Activated T-helper 17 cell treated with anti-CD3 and anti-CD28 coated beads, Interleukin-2, amount 50 U/mL, for 72 hours (primary cell): ENCODE measurements around the gene MYLK2. TPM values are rescaled to one million over a fixed set of nuclear protein-coding genes. Genes with fewer than 3 reads are reported as not detected.

Experiments
- ATAC-seq: fragments of 150-1000 bp; cut with Tn5 transposase; replicated peaks from 2 replicates; pipeline ENCODE4 v1.10.0; 2021; ENCODE audit warnings: mild to moderate bottlenecking, moderate library complexity
- H3K27ac Mint-ChIP-seq: one replicate; pipeline ENCODE4 v1.8.0; 2022; ENCODE audit warnings: mixed read lengths
- H3K27me3 Mint-ChIP-seq: one replicate; pipeline ENCODE4 v1.8.0; 2022; ENCODE audit warnings: mixed read lengths
- H3K36me3 Mint-ChIP-seq: one replicate; pipeline ENCODE4 v1.8.0; 2022; ENCODE audit warnings: low read depth, mild to moderate bottlenecking, mixed read lengths
- H3K4me1 Mint-ChIP-seq: one replicate; pipeline ENCODE4 v1.8.0; 2022; ENCODE audit warnings: mixed read lengths
- H3K4me3 Mint-ChIP-seq: one replicate; pipeline ENCODE4 v1.8.0; 2022; ENCODE audit warnings: mild to moderate bottlenecking, mixed read lengths
- H3K9me3 Mint-ChIP-seq: one replicate; pipeline ENCODE4 v1.8.0; 2022; ENCODE audit warnings: mixed read lengths
- total RNA-seq, 2 donors: library from RNA; stranded (reverse); gene quantifications; one replicate each; pipeline ENCODE4 v1.2.3, GENCODE V29; 2022

MYLK2 gene
- total RNA-seq, 2 donors from 2014 or later: 0.40 to 0.86 TPM

DNA sequence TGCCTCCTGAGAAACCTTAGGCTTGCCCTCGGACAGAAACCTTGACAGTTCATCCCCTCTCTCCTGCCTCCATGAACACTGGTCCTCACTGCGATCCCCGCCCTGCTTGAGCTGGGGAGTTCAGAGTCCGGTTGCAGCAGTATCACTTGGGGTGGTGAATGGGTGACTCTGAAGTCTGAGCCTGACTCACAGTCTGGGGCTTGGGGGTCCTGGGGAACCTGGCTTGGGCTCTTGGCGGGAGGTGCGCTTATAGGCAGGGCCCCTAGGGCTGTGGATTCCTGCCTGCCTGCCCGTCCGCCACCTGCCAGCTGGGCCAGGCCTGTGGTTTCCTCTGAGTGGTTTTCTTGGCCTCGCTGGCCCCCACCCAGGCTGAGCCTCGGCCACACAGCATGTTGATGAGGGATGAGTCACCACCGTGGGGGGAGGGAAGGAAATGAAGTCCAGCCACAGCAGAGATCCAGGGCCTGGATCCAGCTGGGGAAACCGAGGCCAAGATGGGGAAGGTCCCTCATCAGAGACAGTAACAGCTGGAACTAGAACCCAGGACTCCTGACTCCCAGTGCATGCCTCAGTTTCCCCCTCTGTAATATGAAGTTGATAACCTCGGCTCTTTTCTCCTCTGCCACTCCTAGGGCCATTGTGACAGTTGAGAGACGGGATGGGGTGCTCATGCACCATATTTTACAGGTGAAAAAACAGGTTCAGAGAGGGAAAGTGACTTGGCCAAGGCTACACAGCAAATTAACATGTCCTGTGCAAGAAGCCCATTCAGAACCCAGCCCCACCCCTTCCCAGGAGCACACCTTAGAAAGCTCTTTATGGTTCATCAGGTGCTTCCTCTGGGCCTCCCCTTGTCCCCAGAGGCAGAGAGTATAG, 17.1 kb downstream of the MYLK2 start:
- Mint-ChIP-seq H3K27me3 (no peaks in the 10 kb centered on the region), H3K4me3 (no peak overlapping the region), H3K36me3 (no peaks in the 10 kb centered on the region), H3K4me1 (no peaks in the 10 kb centered on the region), H3K27ac (no peak overlapping the region), H3K9me3 (no peaks in the 10 kb centered on the region)
- peak; percentile 79 for ATAC-seq

DNA sequence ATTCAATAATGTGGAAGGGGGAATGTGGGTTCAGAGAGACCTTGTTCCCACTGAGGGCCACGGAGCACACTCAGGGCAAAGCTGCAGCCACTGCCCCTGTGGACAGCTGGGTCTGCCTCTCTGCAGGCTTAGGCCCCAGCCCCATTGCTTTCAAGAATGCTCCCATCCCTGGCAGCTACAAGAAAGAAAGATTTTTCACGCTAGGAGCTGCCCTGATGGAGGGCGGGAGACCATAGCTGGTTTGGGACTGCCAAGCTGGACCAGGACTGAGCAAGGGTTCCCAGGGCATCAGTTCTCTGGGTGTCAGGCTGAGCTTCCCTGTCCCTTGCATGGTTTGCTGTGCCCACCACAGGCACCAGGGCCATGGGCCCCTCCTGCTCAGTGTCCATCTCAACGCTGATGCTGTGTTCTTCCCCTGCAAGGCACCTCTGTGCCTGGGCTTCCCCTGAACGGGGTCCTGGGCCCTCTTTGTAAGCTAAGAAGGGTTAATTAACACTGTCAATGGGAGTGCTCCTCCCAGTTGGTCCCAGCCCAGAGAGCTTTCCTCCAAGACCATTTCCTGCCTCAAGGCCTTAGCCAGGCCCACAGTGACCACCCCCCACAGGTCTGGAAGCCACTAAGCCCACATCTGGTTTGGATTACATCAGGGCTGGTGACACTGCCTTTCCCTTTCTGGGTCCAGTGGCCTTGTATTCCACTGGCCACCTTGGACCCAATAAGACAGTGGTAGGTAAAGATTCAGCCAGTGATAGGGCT, 17.9 kb downstream of the MYLK2 start:
- ATAC-seq: no peak
- Mint-ChIP-seq H3K9me3 (no peaks in the 10 kb centered on the region), H3K36me3 (no peaks in the 10 kb centered on the region), H3K27ac (no peak overlapping the region), H3K4me3 (no peak overlapping the region), H3K4me1 (no peaks in the 10 kb centered on the region), H3K27me3 (no peaks in the 10 kb centered on the region)

DNA sequence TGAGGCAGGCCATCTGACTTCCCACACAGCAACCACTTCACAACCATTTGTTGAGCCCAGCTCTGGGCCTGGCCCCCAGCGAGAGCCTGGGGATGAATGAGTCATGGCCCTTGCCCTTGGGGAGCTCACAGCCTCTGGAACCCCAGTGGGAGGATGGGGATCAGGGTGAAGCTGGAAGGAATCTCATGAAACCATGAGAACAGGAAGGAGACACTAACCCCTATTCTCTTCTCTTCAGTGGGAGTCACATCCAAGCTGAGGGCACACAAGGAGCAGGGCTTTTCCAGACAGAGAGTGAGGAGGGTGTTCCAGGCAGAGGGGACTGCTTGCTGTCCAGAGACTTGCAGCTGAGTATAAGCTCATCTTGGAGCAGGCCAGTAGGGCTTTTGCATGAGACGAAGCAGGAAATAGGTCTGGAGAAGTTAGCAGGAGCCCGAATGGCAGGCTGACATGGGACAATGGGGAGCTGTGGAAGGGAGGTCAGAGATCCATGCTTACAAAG, 18.8 kb downstream of the MYLK2 start:
- H3K4me3 Mint-ChIP-seq: no peak overlapping the region
- H3K4me1 Mint-ChIP-seq: no peaks in the 10 kb centered on the region
- H3K36me3 Mint-ChIP-seq: no peaks in the 10 kb centered on the region
- H3K27me3 Mint-ChIP-seq: no peaks in the 10 kb centered on the region
- no peaks in the 10 kb centered on the region for H3K9me3 Mint-ChIP-seq
- no peak overlapping the region for H3K27ac Mint-ChIP-seq
- no peak for ATAC-seq

DNA sequence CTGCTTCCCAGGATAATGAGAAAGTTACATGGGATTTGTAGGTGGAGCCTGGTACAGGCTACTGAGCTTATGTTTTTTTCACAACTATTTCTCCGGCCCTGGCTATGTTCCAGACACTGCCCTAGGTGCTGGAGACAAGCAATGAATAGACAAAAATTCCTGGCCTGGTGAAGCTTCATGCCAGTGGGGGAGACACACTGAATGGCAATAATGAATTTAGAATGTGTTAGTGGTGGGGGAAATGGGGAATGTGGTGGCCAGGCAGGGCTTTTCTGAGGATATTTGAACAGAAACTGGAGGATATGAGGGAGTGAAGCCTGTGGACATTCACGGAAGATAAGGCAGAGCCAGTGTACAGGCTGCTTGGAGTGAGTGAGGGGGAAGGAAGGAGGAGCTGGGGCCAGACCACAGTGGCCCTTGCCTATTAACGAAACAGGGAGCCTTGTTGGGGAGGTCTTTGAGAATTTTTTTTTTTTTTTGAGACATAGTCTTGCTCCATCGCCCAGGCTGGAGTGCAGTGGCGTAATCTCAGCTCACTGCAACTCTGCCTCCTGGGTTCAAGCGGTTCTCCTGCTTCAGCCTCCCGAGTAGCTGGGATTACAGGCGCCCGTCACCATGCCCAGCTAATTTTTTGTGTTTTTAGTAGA, 19.6 kb downstream of the MYLK2 start:
- H3K27ac Mint-ChIP-seq: no peak overlapping the region
- no peaks in the 10 kb centered on the region for H3K4me1 Mint-ChIP-seq
- H3K27me3 Mint-ChIP-seq: no peaks in the 10 kb centered on the region

DNA sequence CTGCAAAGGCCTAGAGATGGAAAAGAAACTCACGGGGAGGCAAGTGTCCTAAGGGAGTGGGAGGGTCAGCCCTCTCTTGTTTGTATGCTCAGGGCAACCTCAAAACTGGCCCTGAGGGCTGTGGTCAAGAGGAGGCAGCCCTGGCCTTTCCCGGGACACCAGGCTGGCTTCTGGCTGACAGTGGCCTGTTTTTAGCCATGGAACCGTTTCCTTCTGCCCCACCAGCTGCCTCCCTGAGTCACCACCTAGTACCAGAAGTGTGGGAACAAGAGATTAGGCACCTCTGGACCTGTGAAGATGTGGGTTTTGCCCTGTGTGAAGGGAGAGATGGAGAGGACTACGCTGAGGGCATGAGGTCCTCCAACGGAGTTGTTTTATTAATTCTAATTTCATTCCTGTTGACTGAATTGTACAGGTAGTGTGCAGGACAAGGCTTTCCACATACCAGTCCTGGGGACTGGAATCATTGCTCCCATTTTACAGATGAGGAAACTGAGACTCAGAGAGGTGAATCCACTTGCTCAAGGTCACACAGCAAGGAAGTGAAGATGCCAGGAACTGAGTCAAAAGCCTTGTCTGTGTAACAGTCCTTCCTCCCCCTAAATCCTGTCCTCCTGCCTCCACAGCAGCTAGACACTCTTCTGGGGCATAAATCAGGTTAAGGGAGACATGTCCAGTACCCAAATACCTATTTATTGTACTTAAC, 20.8 kb downstream of the MYLK2 start:
- H3K27ac Mint-ChIP-seq: no peak overlapping the region

More for the DNA sequence above, 19.6 kb downstream of the MYLK2 start:
- no peak for ATAC-seq
- no peak overlapping the region for H3K4me3 Mint-ChIP-seq
- H3K9me3 Mint-ChIP-seq: no peaks in the 10 kb centered on the region
- no peaks in the 10 kb centered on the region for H3K36me3 Mint-ChIP-seq

DNA sequence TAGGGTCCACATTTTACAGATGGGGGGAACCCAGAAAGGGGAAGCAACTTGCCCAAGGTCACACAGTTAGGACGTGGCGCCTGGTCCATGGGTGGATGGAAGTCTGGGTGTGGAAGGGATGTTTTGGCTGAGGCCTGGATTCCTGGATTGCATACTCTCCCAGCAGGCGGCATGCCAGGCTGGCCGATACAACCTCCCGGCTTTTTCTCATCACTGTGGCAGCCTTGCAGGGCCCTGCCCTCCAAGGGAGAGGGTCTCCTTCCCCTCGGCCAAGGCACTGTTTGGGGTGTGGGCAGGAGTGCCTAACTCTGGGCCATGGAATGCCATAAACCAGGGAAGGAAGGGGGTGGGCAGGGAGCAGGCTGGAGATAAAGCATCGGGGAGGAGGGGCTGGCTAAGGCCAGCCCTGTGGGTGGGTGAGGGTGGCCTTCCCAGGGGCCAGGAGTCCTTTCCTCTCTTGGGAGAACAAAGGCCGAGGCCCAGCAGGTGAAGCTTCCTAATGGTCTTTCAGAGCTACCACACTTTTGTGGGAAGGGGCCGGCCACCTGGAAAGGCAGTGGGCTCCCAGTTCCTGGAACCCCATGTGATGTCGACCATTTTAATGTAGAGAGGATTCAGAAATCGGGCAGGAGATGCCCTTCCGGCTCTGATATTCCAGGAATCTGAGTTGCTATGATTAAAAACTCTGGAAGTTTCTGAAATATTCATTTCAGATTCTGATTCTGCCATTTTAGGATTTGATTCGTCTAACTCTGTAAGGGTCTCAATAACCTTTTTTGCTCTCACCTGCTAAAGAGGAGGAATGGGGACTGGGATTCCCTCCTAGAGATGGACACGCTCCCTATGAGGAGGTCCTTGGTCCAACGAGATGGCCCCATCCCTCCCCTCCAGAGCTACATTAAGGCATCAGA, 22.0 kb downstream of the MYLK2 start:
- Mint-ChIP-seq H3K36me3 (no peaks in the 10 kb centered on the region), H3K4me1 (no peaks in the 10 kb centered on the region), H3K27ac (no peak overlapping the region), H3K9me3 (no peaks in the 10 kb centered on the region), H3K4me3 (no peak overlapping the region), H3K27me3 (no peaks in the 10 kb centered on the region)
- ATAC-seq: no peak

More for the DNA sequence above, 20.8 kb downstream of the MYLK2 start:
- Mint-ChIP-seq H3K27me3 (no peaks in the 10 kb centered on the region), H3K4me3 (no peak overlapping the region), H3K9me3 (no peaks in the 10 kb centered on the region), H3K4me1 (no peaks in the 10 kb centered on the region), H3K36me3 (no peaks in the 10 kb centered on the region)
- no peak for ATAC-seq

DNA sequence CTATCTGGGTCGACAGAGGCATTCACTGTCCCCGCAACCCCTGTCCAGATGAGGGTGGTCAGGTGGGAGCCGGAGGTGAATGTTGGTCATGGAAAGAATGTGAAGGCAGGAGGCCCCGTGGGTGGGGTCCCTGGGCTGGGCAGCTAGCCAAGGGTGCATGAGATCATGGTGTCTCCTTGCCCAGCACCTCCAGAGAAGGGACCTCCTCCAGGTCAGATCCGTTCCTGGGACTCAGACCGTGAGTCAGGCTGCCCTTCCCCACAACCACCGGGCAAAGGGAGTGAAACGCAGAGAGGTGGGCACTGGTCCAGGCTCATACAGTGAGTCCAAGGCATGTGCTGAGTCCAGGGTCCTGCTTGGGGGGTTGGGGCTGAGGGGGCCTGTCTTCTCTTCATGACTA, 22.8 kb downstream of the MYLK2 start:
- no peak for ATAC-seq
- Mint-ChIP-seq H3K4me3 (no peak overlapping the region), H3K27ac (no peak overlapping the region), H3K4me1 (no peaks in the 10 kb centered on the region), H3K27me3 (no peaks in the 10 kb centered on the region), H3K9me3 (no peaks in the 10 kb centered on the region), H3K36me3 (no peaks in the 10 kb centered on the region)

DNA sequence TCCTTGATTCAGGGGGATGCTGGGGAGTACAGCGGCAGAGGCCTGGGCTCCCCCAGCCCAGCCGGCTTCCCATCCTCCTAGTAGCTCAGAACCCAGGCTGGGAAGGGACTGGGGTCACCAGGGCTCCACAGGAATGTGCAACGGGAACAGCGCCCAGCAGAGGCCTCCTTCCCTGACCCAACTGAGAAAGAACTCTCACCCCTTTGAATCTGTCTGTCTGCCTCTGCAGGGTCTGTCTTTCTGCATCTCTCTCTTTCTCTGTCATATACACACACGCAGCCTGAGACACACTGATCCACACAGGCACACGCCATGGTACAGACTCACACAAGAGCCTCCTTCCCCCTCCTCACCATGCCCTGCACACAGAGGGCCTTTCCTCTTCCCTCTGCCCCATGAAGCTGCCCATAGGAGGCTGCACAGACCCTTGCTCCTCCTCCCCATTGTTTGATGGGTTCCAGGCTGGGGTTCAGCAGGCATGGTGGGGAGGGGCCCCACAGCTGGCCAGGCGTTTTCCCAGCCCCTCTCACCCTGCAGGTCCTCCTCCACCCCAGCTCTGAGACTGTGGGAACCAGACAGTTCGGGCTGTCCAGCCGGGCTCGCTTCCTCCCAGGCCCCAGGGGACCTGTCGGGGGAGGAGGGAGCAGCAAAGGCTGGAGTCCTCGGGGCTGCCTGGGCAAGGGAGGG, 23.5 kb downstream of the MYLK2 start:
- Mint-ChIP-seq H3K4me3 (no peak overlapping the region), H3K4me1 (no peaks in the 10 kb centered on the region), H3K27ac (no peak overlapping the region), H3K27me3 (no peaks in the 10 kb centered on the region), H3K9me3 (no peaks in the 10 kb centered on the region), H3K36me3 (no peaks in the 10 kb centered on the region)
- ATAC-seq: no peak

DNA sequence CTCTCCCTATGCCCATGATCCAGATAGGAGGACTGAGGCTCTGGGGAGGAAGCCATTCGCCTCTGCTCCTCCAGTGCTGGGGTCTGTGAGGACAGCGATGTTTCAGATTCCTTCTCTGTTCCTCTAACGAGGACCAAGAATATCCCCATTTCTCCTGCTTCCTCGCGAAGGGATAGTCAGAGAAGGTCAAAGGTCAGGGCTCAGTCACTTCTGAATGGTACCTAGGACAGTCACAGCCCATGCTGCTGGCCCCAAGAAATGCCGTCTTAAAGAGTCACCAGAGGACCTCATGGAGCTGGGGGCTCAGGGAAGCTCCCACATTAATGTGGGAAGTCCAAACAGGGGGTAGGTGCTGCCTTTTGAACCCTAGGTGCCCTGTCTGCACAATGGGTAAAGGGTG, 24.1 kb downstream of the MYLK2 start:
- no peaks in the 10 kb centered on the region for H3K36me3 Mint-ChIP-seq

DNA sequence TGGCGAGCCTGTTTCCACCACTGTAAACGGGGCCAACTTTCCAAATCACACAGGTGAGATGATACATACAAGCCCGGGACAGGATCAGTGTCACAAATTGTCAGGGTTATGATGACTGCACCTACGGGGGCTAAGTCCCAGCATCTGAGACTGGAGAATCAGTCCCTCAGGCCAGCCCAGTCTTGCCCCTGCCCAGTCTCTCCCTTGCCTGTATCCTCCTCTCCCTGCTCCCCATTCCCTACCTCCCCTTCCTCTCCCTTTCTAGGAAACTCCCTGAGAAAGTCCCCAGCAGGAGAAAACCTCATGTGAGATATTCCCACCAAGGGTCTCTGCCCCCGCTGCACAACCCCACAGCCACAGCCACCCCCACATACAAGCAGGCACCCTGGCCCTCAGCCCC, 24.7 kb downstream of the MYLK2 start:
- Mint-ChIP-seq H3K9me3 (no peaks in the 10 kb centered on the region), H3K4me1 (no peaks in the 10 kb centered on the region), H3K27me3 (no peaks in the 10 kb centered on the region), H3K27ac (no peak overlapping the region), H3K4me3 (no peak overlapping the region), H3K36me3 (no peaks in the 10 kb centered on the region)
- no peak for ATAC-seq

More for the DNA sequence above, 24.1 kb downstream of the MYLK2 start:
- no peaks in the 10 kb centered on the region for H3K27me3 Mint-ChIP-seq
- H3K4me3 Mint-ChIP-seq: no peak overlapping the region
- no peak for ATAC-seq
- no peak overlapping the region for H3K27ac Mint-ChIP-seq
- H3K9me3 Mint-ChIP-seq: no peaks in the 10 kb centered on the region
- H3K4me1 Mint-ChIP-seq: no peaks in the 10 kb centered on the region

DNA sequence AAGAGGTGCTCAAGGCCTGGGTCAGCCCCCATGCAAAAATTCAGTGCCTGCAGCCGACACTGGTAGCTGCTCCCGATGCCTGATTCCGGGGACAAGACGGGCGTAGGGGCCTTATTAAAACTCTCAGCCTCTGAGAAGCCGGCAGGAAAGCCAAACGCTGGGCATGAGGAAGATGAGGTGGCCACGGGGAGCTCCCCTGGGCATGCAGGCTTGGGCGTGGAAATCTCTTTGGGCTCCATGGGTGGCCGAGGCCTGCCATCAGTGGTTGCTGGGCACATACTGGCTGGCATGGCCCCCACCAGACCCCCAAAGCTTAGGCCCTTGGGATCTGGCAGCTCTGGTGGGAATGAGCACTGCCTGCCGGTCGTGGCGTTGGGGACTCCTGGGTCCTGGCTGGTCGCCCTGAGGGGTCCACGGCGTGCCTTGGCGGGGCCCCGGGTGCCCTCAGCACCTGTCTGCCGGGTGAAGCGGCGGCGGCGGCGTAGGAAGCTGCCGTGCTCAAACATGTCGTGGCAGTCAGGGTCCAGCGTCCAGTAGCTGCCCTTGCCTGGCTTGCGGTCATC, 25.7 kb downstream of the MYLK2 start:
- ATAC-seq: no peak
- Mint-ChIP-seq H3K4me1 (no peaks in the 10 kb centered on the region), H3K27ac (no peak overlapping the region), H3K27me3 (no peaks in the 10 kb centered on the region), H3K9me3 (no peaks in the 10 kb centered on the region), H3K4me3 (no peak overlapping the region), H3K36me3 (no peaks in the 10 kb centered on the region)

DNA sequence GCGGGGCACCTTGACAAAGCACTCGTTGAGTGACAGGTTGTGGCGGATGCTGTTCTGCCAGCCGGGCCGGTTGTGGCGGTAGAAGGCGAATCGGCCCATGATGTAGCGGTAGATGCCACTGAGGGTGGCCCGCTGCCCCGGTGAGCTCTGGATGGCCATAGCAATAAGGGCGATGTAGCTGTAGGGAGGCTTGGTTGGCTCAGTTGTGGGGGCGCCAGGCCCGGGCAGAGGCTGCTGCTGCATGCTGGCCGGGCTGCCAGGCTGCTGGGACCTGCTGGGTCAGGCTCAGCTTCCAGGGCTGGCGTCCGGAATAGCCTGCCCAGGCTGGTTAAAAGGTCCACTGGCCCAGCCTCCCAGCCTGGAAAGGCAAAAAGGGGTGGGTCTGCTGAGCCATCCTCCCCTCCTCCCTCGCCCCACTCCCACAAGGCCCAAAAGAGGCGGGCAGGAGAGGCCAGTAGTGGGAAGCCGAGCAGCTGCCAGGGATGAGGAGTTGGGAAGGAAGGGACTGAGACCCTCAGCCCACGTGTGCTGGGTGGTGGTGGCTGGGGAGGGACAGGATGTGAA, 26.2 kb downstream of the MYLK2 start, which contains the start of gene FOXS1:
TSS of gene FOXS1 (minus strand) at position 305 of the 564 bp plus-strand sequence. CDS start at position 243, 62 bp downstream.
- no peak for ATAC-seq
- Mint-ChIP-seq H3K4me1 (no peaks in the 10 kb centered on the region), H3K36me3 (no peaks in the 10 kb centered on the region), H3K4me3 (no peak within 1 kb of the TSS), H3K27me3 (no peaks in the 10 kb centered on the region), H3K9me3 (no peaks in the 10 kb centered on the region), H3K27ac (no peak within 1 kb of the TSS)
